ENCODE data around the gene TH.
A peak's percentile ranks its signal among the peaks of the same experiment; 100 is the strongest.

The TH gene

DNA sequence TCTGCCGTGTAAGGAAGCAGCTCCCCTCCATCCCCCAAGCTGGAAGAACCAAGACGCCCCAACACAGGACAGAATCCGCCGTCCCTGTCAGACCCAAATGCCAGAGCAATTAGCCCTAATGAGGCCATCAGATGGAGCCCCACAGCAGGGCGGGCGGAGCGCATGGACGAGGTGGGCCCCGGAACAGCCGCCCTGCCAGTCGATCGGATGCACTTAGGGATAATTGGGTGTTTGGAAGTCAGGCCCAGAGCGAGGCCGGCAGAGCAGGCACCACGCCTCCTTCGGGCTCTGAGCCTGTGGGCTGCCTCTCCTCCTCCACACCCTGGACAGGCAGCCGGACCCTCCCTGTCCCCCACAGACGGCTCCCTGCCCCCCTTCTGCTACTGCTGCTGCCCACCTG, 5.5 kb upstream of the TH start:
- DNase-seq, result no peak

DNA sequence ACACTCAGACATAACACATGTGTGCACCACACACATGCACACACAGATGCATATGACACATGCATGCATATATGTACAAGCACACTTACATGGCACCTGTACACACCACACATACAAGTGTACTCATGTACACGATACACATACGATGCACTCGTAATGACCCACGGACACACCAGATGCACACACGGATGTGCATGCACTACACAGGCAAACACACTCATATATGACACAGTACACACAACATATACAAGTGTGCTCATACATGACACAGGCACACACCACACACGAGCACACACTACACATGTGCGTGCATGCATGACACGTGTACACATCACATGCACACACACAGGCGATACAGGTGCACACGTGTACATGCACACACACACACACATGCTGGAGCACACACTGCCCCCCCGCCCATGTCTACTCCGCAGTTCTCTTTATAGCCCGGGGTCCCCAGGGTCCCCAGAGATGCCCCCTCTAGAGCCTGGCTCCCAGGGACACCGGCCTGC, 4.8 kb upstream of the TH start:
- no peak for DNase-seq

DNA sequence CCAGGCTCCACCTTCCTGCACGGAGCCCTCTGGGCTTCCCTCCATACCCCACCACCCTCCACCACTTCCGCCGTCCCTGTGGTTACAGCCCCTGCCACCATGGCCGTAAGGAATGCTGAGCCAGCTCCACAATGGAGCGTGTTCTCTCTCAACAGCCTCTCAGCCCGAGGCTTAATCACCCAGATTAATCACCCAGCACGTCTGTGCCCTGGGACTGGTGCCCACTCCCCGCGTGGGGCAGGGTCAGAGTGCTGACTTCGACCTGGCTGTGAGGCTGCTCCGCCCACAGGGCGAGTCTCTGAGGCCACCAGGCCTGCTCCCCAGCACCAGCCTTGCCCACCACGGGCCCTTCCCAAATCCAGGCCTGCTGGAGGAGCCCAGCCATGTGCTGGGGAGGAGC, 4.0 kb upstream of the TH start:
- peak; percentile 79 for DNase-seq

DNA sequence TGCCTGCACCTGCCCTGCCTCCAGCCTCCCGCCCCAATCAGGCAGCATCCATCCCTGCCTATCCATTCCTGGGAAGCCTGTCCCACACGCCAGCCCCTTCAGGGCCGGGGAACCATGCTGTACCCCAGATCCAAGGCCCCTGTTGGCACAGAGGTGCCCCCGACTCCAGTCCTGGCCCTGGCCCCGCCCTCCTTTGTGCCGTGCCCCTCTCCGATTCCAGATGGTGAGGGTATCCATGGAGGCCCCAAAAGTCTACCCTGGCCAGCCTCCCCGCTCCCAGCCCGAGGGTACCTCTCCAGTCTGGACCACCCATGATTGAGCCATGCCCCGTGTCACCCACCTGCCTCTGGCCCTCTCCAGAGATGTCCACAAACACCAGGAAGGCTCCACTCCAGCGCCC, 2.7 kb upstream of the TH start:
- no peak for DNase-seq

DNA sequence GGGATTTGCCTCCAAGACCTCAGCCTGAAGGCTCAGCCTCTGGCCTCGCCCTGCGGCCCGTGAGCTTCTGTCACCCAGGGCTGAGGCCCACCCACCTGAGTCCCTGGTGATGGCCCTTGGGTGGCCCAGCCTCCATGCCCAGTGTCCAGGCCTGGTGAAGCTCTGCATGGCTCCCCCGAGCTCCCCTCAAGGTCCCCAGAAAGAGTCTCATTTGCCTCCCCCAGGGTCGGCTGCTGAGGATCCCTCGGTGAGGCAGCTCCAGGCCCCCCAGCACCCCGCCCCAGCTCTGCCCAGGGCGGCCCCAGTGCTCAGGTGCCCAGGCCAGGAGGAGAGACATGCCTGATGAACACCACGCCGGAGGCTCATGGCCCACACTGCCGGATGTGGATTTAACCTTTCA, 2.1 kb upstream of the TH start:
- no peak for DNase-seq

DNA sequence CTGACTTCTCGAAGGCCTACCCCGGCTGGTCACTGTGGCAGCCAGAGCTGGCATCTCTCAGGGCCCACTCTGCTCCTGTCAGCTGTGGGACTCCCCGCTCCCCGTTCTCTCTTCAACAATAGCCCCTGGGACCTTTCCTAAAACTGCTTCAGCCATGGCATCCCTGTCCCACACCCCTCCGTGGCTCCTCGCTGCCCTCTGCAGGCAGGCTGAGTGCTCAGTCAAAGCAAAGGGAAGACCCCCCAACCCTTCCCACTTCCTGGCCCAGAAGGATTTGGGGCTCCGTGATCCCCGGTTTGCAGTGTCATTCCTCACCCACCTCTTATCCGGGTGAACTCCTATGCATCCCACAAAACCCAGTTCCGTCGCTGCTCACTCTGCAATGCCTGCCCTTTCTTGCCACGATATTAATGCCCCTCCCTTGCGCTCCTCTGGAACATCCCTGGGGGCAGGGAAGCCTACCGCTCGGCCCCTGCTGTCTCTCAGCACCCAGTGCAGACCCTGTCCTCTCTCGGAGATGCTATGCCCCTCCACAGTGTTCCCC, 1.6 kb upstream of the TH start:
- DNase-seq, result no peak

DNA sequence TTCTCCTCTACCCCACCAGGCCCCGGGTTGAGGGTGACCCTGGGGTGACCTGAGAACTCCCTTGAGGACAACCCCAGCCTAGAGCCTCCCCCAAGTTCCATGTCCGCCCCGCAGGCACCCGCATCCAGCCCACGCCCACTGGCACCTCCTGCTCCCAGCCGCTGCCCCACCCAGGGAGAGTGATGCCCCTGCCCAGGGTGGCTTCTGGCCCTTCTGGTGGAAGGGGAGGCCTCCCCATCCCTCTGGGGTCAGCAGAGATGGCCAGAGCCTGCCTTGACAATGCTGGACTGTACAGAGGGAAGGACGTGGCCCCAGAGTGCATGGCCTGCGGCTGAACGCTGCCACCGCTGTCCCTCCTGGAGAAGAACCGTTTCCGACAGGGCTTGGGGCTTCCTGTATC, 1.1 kb upstream of the TH start:
- DNase-seq, result no peak

DNA sequence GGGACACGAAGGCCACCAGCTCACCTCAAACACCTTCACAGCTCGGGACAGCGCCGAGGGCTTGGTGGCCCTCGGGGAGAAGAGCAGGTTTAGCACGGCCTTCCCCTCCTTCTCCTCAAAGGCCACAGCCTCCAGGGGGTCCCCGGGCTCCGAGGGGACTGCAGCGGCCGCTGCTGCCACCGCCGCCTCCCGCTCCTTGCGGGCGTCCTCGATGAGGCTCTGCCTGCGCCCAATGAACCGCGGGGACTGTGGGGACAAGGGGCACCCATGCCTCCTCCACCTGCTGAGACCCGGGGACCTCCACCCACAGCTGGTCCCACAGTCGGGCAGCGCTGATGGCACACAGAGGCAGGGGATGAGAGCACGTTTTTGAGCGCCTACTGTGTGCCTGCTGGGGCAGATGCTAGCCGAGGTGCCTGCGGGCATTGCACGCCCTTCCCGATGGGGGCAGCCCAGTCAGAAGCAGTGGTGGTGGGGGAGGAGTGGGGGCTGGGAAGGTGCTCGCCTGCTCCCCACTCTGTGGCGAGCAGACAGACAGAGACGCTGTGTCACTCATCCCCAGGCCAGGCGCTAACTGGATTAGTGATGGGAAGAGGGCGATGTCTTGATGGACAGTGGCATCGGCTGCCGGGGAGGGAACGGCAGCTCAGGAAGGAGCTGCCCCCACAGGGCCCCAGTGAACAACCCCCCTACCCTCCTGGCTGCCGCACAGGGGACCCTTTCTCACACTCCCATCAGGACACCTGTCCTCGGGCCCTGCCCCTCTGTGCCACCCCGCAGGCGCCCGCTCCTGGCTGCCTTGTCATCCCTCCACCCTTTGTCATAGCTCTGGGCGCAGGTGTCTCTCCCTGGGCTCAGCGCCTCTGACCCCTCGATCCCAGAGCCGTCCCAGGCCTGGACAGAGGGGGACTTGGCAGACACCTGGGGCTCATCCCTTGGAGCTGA, 1.7 kb downstream of the TH start:
- DNase-seq, result no peak

DNA sequence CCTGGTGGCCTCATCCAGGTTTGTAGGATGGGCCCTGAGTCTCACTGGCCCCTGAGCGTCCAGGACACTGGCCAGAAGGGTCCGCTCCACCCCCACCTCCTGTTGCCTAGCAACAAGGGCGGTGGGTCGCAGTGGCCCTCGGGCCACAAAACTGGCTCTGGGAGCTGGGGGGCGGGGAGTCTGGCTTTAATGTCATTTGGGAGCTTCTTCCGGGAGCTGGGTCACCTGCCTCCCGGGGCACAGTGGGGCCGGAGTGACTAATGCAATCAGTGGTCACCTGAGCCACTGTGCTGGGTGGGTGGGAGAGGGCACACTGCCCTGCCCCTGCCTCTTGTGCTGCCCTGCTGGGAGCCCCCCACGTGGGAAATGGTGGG, 2.6 kb downstream of the TH start:
- no peak for DNase-seq

DNA sequence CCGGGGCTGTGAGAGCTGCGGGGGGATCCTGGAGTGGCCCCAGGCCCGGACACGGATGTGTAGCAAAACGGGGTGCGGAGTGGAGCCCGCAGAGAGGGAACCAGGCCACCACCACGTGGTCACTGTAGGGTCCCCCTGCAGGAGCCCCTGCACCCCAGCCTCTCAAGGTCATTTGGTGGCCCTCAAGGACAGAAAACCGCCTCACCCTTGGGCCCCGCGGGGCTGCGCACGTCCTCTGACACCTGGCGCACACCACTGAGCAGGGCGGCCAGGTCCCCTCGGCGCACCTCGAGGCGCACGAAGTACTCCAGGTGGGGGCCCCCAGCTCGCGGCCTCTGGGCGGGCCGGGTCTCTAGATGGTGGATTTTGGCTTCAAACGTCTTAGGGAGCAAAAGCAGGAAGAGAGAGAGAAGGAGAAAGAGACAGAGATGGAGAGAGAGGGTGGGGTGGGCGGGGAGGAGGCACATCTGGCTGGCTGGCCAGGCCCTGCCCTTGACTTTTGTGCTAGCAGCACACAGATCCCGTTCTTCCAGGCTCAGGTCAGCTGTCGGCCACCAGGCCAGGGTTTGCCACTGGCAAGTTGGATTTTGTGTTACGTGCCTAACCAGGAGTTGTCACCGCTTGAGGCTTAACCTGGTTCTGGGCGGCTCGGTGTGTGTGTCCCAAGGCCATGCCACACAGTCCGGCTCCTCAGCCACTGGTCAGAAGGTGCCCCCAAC, 3.2 kb downstream of the TH start:
- no peak for DNase-seq

DNA sequence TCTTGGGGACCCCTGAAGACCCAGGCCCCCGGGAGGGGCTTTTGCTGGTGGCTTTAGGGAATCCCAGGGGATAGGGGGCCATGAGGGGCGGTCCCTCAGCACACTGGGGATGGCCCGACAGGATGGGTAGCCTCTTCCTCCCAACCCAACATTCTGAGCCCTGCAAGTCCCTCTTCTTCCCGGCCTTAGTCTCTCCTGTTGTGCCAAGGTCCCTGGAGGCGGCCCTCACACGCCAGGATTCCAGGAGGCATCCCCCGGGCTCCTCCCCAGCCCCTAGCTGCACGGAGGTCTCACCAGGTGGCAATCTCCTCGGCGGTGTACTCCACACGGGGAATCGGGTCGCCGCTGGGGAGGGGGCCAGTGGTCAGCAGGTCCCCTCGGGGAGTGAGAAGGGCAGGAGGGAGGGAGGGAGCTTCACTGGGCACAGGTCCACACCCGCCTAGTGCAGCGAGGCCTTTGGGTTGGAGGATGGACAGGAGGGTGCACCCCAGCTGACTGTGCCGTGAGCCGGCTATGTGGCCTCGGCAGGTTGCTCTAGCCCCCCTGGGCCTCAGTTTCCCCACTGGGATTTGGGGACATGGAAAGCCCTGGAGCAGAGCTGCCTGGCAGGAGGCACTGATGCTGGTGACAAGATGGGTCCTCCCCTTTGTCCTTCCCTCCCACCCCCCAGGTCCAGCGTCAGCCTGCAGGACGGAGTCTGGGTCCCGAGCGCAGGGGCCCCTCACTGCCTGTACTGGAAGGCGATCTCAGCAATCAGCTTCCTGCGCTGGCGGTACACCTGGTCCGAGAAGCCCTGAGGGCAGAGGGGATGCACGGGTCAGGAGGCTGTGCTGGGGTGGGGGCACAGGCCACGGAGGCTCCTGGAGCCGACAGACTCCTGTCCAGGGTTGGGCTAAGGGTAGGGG, 4.2 kb downstream of the TH start:
- DNase-seq, result no peak

DNA sequence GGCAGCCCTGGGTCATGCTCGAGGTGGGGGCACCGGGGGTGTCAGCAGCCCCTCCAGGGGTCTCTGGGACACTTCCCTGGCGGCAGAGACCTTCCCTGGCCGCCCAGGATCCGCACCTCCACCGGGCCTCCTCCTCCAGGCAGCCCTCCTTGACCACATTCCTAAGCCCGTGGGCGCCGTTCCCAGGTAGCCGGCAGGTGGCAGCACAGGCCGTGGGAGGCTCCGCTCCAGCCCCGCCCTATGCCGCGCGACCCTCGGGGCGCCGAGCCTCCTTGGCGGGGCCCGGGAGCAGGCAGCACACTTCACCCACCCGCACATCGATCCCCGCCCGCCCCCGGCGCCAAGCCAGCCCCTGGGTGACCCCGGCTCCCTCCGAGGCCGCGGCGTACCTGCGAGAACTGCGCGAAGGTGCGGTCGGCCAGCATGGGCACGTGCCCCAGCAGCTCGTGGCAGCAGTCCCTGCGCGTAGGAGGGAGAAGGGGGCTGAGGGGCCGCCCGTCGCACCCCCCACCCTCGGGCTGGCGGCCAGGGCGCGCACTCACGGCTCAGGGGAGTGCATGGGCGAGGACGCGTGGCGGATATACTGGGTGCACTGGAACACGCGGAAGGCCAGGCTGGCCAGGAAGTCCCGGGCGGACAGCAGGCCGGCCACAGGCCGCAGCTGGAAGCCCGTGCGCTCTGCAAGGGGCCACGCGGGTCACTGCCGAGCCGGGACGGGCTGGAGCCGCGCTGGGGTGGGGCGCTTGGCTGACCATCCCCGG, 5.3 kb downstream of the TH start:
- DNase-seq, result no peak

DNA sequence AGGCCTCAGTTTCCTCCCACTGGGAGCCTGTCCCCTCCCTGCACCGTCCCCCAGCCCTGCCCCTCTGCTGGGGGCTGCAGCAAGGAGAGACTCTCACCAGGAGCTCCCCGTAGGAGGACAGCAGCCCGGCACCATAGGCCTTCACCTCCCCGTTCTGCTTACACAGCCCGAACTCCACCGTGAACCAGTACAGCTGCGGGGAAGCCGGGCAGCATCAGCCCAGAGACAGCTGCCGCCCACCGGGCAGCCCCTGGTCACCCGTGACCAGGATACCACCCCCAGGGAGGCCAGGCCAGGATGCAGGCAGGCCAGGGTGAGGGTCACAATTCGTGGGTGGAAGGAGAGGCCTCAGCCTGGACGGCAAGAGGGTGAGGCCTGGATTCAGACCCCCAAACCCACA, 6.0 kb downstream of the TH start:
- DNase-seq, result no peak

DNA sequence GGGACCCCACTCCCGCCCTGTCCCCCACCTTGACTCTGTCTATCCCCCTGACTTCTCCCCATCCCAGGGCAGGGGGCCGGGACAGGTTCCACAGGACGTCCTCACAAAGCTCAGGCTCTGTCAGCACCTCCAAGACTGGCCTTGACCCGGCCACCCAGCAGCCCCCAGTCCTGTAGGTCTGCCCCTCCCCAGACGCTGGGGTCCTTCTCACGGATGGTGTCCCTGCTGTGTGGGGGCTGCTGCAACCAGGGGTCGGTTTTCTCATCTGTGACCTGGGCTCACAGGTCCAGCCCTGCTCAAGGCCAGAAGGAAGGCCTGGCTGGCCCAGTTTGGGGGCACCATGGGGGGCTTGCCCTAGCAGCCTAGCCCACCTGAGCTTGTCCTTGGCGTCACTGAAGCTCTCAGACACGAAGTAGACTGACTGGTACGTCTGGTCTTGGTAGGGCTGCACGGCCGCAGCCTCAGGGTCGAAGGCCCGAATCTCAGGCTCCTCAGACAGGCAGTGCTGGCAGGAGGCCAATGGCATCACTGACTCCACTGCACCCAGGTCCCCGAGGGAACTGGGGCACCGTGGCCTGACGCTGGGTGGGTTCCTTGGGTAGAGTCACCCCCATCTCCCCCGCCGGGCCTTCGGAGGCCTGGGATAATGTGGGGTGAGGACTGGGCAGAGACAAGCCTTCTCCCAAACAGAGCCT, 6.6 kb downstream of the TH start:
- no peak for DNase-seq

DNA sequence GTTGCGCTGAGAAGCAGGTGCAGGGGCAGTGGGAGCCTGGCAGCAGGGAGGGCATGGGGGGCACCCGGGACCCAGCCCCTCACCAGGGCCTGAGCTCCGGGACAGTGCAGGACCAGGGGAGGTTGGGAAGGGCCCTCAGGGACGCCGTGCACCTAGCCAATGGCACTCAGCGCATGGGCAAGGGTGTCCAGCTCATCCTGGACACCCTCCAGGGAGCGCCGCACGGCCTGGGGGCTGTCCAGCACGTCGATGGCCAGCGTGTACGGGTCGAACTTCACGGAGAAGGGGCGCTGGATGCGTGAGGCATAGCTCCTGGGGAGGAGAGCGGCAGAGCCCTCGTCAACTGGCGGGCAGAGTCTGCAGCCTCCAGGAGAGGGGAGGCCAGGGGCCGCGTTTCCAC, 7.5 kb downstream of the TH start:
- DNase-seq, result no peak

DNA sequence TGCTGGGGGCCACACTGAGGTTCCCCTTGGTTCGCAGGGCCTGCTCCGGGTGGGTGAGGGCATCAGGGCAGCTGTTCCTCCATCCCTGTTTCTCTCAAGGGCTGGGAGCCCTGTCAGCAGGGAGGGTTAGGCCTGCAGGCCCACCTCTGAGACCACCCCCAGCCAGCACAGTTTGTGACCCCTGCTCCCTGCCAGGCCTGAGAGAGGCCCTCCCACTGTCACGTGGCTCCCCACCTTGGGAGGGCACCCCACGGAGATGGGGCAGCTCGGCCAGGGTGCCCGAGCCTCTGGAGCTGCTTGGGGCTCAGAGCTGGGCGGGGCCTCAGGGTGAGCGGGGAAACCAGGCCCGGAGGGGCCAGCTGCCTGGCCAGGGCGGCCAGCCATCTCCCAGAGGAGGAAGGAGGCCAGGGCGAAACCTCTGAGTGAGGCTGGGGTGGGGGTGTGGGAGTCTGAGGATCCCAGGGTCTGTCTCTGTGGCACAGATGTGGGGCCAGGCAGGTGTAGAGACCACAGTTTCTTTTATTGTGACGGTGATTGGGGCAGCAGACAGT, 8.1 kb downstream of the TH start:
- no peak for DNase-seq

DNA sequence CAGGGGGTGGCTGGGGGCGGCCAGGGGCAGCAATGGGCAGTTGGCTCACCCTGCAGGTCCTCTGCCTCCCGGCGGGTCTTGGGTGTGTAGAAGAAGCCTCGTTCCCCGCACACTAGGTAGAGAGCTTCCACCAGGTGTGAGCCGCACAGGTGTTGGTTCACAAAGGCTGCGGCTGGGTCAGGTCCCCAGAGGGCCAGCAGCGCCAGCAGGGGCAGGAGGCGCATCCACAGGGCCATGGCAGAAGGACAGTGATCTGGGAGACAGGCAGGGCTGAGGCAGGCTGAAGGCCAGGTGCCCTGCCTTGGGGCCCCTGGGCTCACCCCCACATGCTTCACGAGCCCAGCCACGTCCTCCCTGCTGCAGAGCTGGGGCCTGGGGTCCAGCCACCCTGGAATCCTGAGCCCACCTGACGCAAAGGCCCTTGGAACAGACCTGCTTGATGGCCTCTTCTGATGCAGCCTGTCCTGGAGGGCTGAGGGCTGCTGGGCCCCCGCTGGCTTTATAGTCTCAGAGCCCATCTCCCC, 10.8 kb downstream of the TH start, which contains the start of gene INS:
INS (minus strand) TSS at position 474 of the 524 bp plus-strand sequence; CDS start at position 236, 238 bp downstream.
- no peak for DNase-seq

DNA sequence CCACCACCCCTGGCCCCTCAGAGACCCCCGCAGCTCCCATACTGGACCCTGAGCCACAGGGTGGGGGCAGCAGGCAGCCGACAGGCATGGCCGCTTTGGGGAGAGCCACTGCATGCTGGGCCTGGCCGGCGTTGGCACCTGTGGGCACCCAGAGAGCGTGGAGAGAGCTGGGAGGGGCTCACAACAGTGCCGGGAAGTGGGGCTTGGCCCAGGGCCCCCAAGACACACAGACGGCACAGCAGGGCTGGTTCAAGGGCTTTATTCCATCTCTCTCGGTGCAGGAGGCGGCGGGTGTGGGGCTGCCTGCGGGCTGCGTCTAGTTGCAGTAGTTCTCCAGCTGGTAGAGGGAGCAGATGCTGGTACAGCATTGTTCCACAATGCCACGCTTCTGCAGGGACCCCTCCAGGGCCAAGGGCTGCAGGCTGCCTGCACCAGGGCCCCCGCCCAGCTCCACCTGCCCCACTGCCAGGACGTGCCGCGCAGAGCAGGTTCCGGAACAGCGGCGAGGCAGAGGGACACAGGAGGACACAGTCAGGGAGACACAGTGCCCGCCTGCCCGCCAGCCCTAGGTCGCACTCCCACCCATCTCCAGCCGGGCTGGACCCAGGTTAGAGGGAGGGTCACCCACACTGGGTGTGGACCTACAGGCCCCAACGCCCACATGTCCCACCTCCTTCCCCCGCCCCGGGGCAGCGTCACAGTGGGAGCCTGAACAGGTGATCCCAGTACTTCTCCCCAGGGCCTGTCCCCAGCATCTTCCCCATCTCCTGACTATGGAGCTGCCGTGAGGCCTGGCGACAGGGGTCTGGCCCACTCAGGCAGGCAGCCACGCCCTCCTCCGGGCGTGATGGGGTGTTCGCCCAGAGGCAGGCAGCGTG, 11.8 kb downstream of the TH start:
- DNase-seq, result no peak

DNA sequence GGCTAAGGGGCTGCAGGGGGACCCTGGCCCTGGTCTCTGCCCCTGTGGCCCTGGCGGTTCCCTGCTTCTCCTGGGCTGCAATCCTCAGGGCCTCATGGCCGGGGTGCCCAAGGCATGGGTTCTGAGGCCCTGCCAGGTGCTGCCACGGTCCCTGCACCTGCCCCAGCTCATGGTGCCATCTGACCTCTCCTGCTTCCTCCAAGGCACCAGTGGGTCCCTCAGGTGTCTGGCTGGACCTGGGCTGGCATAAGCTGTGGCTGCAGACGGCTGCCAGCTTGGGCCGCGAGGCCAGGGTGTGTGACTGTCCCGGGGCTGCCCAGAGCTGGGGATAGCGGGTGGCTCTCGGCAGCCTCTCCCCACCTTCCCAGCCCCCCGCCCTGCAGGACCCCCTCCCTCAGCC, 12.6 kb downstream of the TH start:
- no peak for DNase-seq

DNA sequence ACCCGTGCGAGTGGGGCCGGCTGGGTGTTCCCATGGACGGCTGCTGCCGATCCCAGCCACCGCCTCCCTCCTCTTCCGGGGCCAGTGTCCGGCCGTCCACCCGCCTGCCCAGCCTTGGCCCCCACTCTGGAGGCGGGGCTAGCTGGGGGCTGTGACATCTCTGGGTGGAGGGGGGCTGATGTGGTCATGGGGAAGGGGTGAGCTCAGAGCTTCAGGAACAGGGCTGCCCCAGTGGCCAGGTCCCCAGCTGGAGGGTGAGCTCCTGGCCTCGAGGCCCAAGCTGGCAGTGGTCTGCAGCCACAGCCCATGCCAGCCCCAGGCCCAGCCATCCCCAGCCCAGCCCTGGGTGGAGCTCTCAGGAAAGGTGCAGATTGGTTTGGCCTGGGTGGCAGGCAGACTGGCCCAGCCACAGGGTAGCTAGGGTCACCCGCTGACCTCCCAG, 13.3 kb downstream of the TH start:
- DNase-seq, result no peak

Data from fibroblast of skin of right quadriceps (primary cell).